Neural progenitor cell (in vitro differentiated cells): ENCODE measurements around the gene OTOGL. TPM values are rescaled to one million over a fixed set of nuclear protein-coding genes. Genes with fewer than 3 reads are reported as not detected.

Experiments
- DNase-seq: peaks from one replicate; pipeline ENCODE4 v3.0.0-alpha.2; 2016; ENCODE audit warnings: low spot score
- H2AFZ ChIP-seq: fragments of 200-600 bp; sonication (generic); replicated peaks from 2 replicates; pipeline ENCODE4 v1.6.1; 2016; ENCODE audit warnings: antibody characterized with exemption
- H3F3A ChIP-seq: fragments of 200-600 bp; sonication (generic); 2 replicates; pipeline ENCODE4 v1.6.1; 2016; ENCODE audit warnings: antibody characterized with exemption, low read depth
- H3K27ac ChIP-seq: fragments of 200-600 bp; sonication (generic); 2 replicates; pipeline ENCODE4 v1.5.1; 2016; ENCODE audit warnings: mild to moderate bottlenecking
- H3K27me3 ChIP-seq: fragments of 200-600 bp; sonication (generic); 2 replicates; pipeline ENCODE4 v1.6.1; 2016; ENCODE audit warnings: mild to moderate bottlenecking, moderate library complexity
- H3K36me3 ChIP-seq: fragments of 200-600 bp; sonication (generic); 2 replicates; pipeline ENCODE4 v1.5.1; 2016
- H3K4me1 ChIP-seq: fragments of 200-600 bp; sonication (generic); 2 replicates; pipeline ENCODE4 v1.6.1; 2016; ENCODE audit warnings: mixed run types
- H3K4me2 ChIP-seq: fragments of 200-600 bp; sonication (generic); 2 replicates; pipeline ENCODE4 v1.6.1; 2016
- H3K4me3 ChIP-seq: fragments of 200-600 bp; sonication (generic); 2 replicates; pipeline ENCODE4 v1.5.1; 2016
- H3K79me2 ChIP-seq: fragments of 200-600 bp; sonication (generic); 2 replicates; pipeline ENCODE4 v1.6.1; 2016; ENCODE audit warnings: low read depth
- H3K9ac ChIP-seq: fragments of 200-600 bp; sonication (generic); 2 replicates; pipeline ENCODE4 v1.6.1; 2016
- H3K9me3 ChIP-seq: fragments of 200-600 bp; sonication (generic); 2 replicates; pipeline ENCODE4 v1.5.1; 2016; ENCODE audit warnings: low read depth
- H4K20me1 ChIP-seq: fragments of 200-600 bp; sonication (generic); 2 replicates; pipeline ENCODE4 v1.6.1; 2016; ENCODE audit warnings: low read depth
- H3K27ac Mint-ChIP-seq: 3 replicates; pipeline ENCODE4 v1.8.0; 2021; ENCODE audit warnings: mixed read lengths
- H3K27me3 Mint-ChIP-seq: 2 replicates; pipeline ENCODE4 v1.8.0; 2022; ENCODE audit warnings: low read depth, mild to moderate bottlenecking, inconsistent platforms, moderate library complexity, mixed read lengths; ENCODE audit not compliant: insufficient read depth
- H3K36me3 Mint-ChIP-seq: 3 replicates; pipeline ENCODE4 v1.8.0; 2021; ENCODE audit warnings: mixed read lengths
- H3K4me1 Mint-ChIP-seq: 3 replicates; pipeline ENCODE4 v1.8.0; 2021; ENCODE audit warnings: mixed read lengths
- H3K4me3 Mint-ChIP-seq: 3 replicates; pipeline ENCODE4 v1.8.0; 2021; ENCODE audit warnings: mild to moderate bottlenecking, moderate library complexity, mixed read lengths
- H3K9me3 Mint-ChIP-seq: 3 replicates; pipeline ENCODE4 v1.8.0; 2020; ENCODE audit warnings: mixed read lengths
- CTCF ChIP-seq: fragments of 200-600 bp; sonication (generic); IDR thresholded peaks from 2 replicates; pipeline ENCODE4 v1.5.1; 2017; ENCODE audit warnings: antibody characterized with exemption, mild to moderate bottlenecking
- EZH2 ChIP-seq: fragments of 200-600 bp; sonication (generic); IDR thresholded peaks from 2 replicates; pipeline ENCODE4 v1.6.1; 2017; ENCODE audit warnings: antibody characterized with exemption, mild to moderate bottlenecking, moderate library complexity
- EZH2phosphoT487 ChIP-seq: fragments of 200-600 bp; sonication (generic); IDR thresholded peaks from 2 replicates; pipeline ENCODE4 v1.6.1; 2017; ENCODE audit warnings: antibody characterized with exemption
- total RNA-seq: library from RNA; depleted of rRNA; stranded (reverse); fragments of >200 nt; gene quantifications from 2 replicates; pipeline ENCODE4 v1.2.3, GENCODE V29; 2015; ENCODE audit warnings: low replicate concordance

Gene OTOGL
- total RNA-seq, 1 donor from 2014 or later: 0.13 TPM

GRCh38 chr12:80161612-80162011 is 62.3 kb downstream of the OTOGL start:
- Histone ChIP-seq H3K27ac (no peak overlapping the region), H3F3A (no peaks in the 10 kb centered on the region), H3K27me3 (no peaks in the 10 kb centered on the region), H3K9me3 (no peaks in the 10 kb centered on the region), H3K9ac (no peak overlapping the region), H3K4me2 (no peak overlapping the region), H2AFZ (no peak overlapping the region), H3K36me3 (no peaks in the 10 kb centered on the region), H4K20me1 (no peaks in the 10 kb centered on the region), H3K79me2 (no peaks in the 10 kb centered on the region), H3K4me1 (peaks cover 5% of the 10 kb centered on the region), H3K4me3 (no peak overlapping the region)
- DNase-seq: no peak
- H3K4me3 Mint-ChIP-seq: no peak overlapping the region
- peaks cover 2% of the 10 kb centered on the region for H3K27me3 Mint-ChIP-seq
- no peaks in the 10 kb centered on the region for H3K36me3 Mint-ChIP-seq
- no peaks in the 10 kb centered on the region for H3K9me3 Mint-ChIP-seq
- H3K4me1 Mint-ChIP-seq: no peaks in the 10 kb centered on the region
- no peak for TF ChIP-seq CTCF
- TF ChIP-seq EZH2phosphoT487: no peak
- no peak for TF ChIP-seq EZH2
- H3K27ac Mint-ChIP-seq: no peak overlapping the region

GRCh38 chr12:80162177-80162576 is 62.8 kb downstream of the OTOGL start:
- Histone ChIP-seq H3K36me3 (no peaks in the 10 kb centered on the region), H3K9me3 (no peaks in the 10 kb centered on the region), H3K4me3 (no peak overlapping the region), H3K9ac (no peak overlapping the region), H3K4me1 (peaks cover 5% of the 10 kb centered on the region), H3K4me2 (no peak overlapping the region), H3F3A (no peaks in the 10 kb centered on the region), H3K27me3 (no peaks in the 10 kb centered on the region), H3K27ac (no peak overlapping the region), H3K79me2 (no peaks in the 10 kb centered on the region), H4K20me1 (no peaks in the 10 kb centered on the region), H2AFZ (no peak overlapping the region)
- Mint-ChIP-seq H3K4me1 (no peaks in the 10 kb centered on the region), H3K27ac (no peak overlapping the region), H3K27me3 (peaks cover 2% of the 10 kb centered on the region), H3K36me3 (no peaks in the 10 kb centered on the region), H3K4me3 (no peak overlapping the region), H3K9me3 (no peaks in the 10 kb centered on the region)
- no peak for DNase-seq
- TF ChIP-seq EZH2 (no peak), CTCF (no peak), EZH2phosphoT487 (no peak)

- H3K36me3 Mint-ChIP-seq: no peaks in the 10 kb centered on the region
- Histone ChIP-seq H4K20me1 (no peaks in the 10 kb centered on the region), H3K27ac (no peak overlapping the region), H3K79me2 (no peaks in the 10 kb centered on the region), H3K4me3 (no peak overlapping the region), H3K36me3 (no peaks in the 10 kb centered on the region), H3K4me2 (no peak overlapping the region), H2AFZ (peak overlapping the region; percentile 28), H3K27me3 (no peaks in the 10 kb centered on the region), H3K9ac (no peak overlapping the region), H3K9me3 (no peaks in the 10 kb centered on the region), H3F3A (no peaks in the 10 kb centered on the region), H3K4me1 (peaks cover 5% of the 10 kb centered on the region)
- H3K27ac Mint-ChIP-seq: no peak overlapping the region
- H3K4me3 Mint-ChIP-seq: no peak overlapping the region
- H3K9me3 Mint-ChIP-seq: no peaks in the 10 kb centered on the region
- TF ChIP-seq CTCF: no peak
- no peak for TF ChIP-seq EZH2
- TF ChIP-seq EZH2phosphoT487: no peak
- H3K4me1 Mint-ChIP-seq: no peaks in the 10 kb centered on the region
- no peak for DNase-seq
- peaks cover 2% of the 10 kb centered on the region for H3K27me3 Mint-ChIP-seq
These were observed 66.4 kb downstream of the OTOGL start for GRCh38 chr12:80165746-80166145.

GRCh38 chr12:80166751-80167150 is 67.4 kb downstream of the OTOGL start:
- Histone ChIP-seq H3K4me3 (no peak overlapping the region), H3K27me3 (no peaks in the 10 kb centered on the region), H3K36me3 (no peaks in the 10 kb centered on the region), H2AFZ (no peak overlapping the region), H3K4me1 (peaks cover 5% of the 10 kb centered on the region), H3F3A (no peaks in the 10 kb centered on the region), H3K9me3 (no peaks in the 10 kb centered on the region), H3K9ac (no peak overlapping the region), H4K20me1 (no peaks in the 10 kb centered on the region), H3K27ac (no peak overlapping the region), H3K4me2 (no peak overlapping the region), H3K79me2 (no peaks in the 10 kb centered on the region)
- Mint-ChIP-seq H3K27me3 (peaks cover 2% of the 10 kb centered on the region), H3K4me3 (no peak overlapping the region), H3K36me3 (no peaks in the 10 kb centered on the region), H3K27ac (no peak overlapping the region), H3K9me3 (no peaks in the 10 kb centered on the region), H3K4me1 (no peaks in the 10 kb centered on the region)
- no peak for DNase-seq
- TF ChIP-seq CTCF: no peak
- TF ChIP-seq EZH2: no peak
- TF ChIP-seq EZH2phosphoT487: no peak
